Loucy (cell line): ENCODE results near the gene DLX1.

ENCODE experiments used
- CTCF ChIP-seq: fragments of 200-600 bp; sonication (generic); conservative IDR thresholded peaks from 2 replicates; pipeline ENCODE4 v1.5.1; 2014; ENCODE audit warnings: mild to moderate bottlenecking, antibody characterized with exemption, low read length
- EZH2phosphoT487 ChIP-seq: fragments of 200-600 bp; IDR thresholded peaks from 2 replicates; pipeline ENCODE4 v1.6.1; 2018; ENCODE audit warnings: antibody characterized with exemption, mild to moderate bottlenecking, moderate library complexity, borderline replicate concordance

GRCh38 chr2:172065111-172065510, 20.2 kb upstream of the DLX1 start:
- TF ChIP-seq CTCF (no peak), EZH2phosphoT487 (no peak)
